ENCODE measurements around the gene NRIP1.
"Not testable (repeated sequence)": the region's sequence is repeated elsewhere in the genome, so short reads cannot be mapped to it uniquely, and the experiment has no call there.

The NRIP1 gene

DNA sequence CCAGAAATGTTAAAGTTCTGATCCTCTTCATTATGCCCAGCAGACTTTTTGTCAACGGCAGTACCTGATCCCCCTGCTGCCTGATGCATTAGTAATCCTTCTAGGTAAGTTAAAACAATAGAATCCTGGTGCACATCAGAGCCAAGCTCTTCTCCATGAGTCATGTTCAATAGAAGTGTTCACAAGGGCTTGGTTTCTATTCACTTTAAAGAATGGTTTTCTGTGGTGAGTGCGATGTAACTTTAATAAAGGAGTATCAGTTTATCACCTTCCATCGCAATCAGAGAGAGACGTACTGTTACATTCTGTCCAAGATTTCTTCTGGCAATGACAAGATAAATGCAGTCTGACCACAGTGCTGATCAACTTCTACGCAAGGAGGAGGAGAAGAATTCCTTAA, 96.8 kb downstream of the NRIP1 start:
- no peak for DNase-seq

DNA sequence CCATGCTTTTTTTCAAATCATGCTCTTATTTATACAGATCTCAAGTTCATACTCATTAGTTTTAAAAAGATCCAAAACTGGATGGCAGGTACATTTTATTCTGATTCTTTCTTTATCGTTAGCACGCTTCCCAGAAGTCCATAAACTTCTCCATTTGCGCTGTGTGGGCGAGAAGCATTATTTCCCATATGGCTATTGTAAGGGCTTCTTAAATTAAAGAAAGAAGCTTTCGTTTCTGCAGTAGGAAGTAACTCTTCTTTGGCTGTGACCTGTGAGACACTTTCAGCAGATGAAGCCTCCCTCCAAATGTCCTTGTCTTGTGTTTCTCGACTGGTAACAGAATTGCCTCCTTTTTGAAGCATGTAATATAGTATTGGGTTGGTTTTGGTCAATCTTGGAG, 100.2 kb downstream of the NRIP1 start:
- no peak for DNase-seq

DNA sequence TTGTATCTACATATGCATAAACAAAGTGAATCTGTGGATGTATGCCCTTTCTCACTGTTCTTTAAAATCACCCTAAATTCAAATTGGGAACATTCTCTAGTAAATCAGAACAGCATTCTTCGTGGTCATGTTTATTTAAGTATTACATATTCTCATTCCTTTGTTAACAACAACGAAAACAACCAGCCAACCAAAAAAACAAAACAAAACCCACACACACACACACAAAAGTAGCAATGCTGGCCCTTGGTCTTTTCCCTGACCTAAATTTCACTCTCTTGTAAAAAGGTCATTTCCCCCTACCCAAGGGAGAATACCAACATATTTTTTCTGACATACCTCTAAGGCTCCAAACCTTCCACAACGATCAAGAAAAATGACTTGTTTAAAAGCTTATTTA, 102.6 kb downstream of the NRIP1 start:
- DNase-seq = no peak

DNA sequence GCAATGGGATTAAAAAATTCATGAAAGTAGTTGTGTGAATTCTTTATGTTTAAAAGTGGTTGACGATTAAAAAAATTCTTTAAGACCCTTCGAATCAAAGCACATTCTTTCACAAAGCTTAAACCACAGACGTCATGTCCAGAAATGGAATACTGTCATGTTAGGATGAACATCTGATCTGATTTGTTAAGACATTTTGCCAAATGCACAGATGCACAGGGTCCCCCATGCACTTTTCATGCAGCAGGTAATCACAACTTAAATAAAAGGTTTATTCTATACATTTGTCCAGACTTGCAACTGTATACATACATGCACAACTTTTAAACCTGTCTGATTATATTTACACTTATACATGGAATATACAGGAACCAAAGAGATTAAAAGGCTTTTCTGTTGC, 103.3 kb downstream of the NRIP1 start:
- DNase-seq = no peak

DNA sequence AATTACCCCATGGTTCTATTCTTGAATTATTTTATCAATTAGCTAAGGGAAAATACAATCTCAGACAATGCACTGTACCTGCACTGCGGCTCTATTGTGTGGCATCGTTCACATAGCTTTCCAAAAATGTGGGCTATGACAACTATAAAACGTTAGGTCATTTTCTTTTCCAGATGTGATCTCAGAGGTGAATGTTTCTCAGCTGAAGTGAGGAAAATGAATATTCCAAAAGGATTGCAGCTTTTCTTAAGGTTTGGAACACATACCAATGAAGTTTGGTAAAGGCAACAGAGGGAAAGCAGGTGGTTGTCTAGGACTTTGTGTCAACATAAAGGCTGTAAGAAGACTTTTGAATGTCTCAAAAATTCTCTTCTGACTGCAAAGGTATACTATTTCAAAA, 105.5 kb downstream of the NRIP1 start:
- DNase-seq = no peak

DNA sequence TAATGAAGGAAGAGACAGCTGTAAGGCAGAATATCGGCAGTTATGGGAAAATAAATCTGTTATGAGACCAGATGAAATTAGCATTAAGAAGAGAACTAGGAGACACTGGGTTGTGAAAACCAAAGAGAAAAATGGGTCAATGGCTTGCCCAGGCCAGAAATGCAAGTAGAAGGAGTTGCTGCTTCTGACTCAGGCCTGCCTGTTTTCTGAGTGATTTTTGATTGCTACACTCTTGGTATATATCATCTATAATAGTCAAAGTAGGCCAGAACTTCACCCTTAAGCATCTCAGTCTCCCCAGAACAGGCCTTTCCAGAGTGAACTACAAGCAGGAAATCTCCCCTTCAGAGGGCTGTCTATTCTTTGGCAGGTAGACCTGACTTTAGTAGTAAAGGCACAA, 107.0 kb downstream of the NRIP1 start:
- DNase-seq = no peak

DNA sequence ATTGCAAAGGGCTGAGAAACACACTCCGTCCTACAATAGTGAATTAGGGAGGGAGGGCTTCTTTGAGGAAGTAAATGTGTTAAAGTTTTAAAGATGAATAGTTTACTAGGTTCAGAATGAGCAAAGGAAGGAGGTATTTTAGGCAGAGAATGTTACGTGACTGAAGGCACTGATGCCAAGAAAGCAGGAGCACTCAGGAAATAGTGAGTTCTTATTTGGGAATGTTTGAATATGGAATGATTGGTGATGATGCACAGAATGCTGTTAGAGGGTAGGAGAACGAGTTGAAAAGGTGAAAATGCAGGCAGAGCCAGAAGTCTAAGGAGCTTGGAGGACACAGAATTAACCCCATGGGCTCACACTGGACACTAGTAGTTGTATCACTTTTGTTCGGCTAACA, 108.0 kb downstream of the NRIP1 start:
- no peak for DNase-seq

DNA sequence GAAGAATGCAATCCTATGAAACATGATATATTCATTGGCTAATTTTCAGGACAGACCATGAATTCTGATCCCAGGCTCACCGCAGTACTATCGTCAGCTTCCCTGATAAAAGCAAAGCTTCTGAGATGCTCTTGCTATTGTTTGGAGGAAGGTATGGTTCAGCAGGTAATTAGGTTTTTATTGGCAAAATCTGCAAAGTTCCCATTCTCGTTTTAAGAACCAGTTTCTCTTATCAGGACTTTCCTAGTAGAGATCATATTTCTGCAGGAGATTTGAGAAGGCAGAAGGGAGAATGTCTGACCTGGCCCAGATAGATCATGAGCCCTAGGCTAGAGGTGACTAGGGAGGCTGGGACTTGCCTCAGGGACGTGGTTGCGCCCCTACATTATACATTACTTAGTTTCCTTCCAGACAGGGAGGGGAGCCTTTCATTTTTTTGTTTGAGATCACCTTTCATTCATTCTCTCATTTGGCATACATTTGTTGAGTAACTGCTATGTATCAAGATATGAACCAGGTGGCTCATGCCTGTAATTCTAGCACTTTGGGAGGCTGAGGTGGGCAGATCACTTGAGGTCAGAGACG, 108.8 kb downstream of the NRIP1 start:
- DNase-seq = no peak

DNA sequence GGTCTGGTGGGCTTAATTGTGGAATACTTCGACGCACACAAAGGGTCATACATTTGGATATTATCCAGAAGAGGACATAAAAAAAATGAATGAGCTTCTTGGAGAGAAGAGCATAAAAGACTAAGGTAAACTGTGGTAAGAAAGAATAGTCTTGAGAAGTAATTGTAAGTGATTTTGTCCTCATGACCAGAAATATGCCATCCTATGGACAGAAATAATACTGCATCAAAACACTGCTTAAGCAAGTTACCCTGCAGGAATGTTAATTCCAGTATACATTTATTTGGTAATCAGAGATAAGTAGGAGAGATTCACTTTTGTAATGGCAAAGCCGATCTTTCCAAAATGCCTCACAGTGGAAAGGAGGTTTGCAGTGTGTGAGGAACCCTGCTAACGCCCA, 111.9 kb downstream of the NRIP1 start:
- no peak for DNase-seq

DNA sequence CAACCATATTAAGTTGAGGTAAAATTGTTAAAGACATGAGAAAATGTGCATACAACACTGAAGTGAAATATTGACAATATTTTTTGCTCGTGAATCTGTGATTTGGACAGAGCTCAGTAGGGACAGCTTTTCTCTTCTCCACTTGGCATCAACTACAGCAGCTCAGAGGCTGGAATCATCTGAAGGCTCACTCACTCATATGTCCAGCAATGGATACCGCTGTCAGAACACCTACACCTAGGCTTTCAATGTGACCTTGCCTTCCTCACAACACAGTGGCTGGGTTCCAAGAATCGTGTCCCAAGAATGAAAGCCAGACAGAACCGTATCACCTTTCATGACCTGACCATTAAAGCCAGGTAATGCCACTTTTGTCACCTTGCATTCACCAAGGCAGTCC, 115.2 kb downstream of the NRIP1 start:
- no peak for DNase-seq

DNA sequence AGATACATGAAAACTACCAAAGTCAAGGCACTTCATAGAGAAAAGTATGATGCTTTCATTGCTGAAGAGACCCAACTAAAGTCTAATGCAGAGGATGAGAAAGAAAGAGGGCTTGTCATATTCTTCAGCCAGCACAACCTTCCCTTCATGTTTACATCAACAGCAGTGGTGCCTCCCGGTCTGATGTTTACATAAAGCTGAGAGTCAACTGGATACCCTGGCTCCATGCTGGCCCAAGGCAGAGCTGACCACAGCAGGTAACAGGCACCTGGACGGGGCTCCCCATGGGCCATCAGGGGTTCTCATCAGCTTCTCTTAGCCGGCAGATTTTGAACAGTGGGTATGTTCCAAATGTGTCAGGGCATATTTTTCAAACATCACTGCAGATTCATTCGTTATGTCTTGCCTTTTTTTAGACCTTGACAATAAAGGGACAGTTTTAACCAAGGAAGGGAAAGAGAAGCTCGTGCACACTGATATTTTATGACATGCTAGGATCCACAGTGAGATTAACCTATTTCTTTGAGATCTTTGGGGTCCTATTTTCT, 117.1 kb downstream of the NRIP1 start:
- no peak for DNase-seq

DNA sequence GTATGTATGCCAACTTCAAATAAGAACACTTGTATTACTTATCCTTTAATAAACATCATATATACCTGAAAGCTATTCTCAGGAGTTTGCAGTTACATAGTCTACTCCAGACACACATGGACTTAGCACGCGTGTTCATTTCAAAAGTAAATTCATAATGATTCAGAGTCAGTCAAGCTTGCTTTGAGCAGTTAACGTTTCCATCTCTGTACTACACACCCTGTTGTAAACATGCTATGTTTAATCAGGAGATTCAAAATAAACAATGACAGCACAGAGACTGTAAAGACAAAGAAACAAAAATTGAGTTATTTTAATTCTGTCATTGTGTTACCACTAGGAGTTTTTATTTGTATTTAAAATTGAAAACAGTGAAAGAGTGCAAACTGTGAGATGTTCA, 119.6 kb downstream of the NRIP1 start:
- no peak for DNase-seq

DNA sequence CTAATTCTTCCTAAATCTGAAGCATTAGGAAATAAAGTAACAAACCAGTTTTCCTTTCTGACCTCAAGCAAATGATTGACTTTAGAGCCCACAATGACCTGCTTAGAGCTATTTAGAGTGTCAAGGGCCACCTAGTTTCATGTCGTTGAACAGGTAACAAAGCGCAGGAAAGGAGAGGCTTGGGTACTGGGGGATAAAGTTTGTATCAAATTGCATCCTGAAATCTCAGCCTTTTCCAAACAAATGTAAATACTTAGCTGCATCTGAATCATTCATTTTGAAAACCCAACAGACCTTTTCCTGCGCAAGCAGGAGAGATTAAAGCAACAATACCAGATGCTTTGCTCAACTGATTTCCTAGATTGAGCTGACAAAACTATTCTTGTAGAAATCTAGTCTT, 121.2 kb downstream of the NRIP1 start:
- no peak for DNase-seq

DNA sequence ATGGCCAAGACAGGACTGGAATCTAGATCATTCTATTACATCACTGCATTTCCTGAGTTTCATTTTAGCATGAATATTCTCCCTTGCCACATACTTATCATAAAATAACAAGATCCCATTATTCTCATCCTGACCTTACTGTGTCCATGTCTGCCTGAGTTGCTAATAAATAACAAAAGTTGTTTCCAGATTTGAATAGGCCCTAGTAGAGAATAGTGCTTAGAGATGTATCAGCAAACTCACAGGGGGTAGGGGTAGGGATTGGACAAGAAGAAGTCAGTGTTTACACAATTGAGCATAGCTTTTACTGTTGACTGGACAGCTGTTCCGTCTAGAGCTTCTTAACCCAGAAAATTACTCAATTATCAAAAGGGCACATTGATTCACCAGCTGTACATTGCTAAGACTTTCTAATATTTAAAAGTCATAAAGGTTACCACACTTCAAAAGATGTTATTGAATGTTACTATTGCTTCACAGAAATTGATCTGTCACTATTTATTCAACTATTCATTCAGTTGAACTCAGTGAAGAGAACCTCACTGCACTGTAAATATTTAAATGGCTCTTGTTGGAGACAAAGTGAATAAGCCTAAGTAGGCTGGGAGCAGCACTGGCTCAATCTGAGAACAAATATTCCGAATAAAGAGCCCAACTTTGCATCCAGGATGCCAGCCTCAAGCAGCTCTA, 121.9 kb downstream of the NRIP1 start:
- DNase-seq = no peak

DNA sequence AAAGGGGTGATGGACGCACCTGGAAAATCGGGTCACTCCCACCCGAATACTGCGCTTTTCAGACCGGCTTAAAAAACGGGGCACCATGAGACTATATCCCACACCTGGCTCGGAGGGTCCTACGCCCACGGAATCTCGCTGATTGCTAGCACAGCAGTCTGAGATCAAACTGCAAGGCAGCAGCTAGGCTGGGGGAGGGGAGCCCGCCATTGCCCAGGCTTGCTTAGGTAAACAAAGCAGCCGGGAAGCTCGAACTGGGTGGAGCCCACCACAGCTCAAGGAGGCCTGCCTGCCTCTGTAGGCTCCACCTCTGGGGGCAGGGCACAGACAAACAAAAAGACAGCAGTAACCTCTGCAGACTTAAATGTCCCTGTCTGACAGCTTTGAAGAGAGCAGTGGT, 137.5 kb downstream of the NRIP1 start:
- DNase-seq = not testable (repeated sequence)

DNA sequence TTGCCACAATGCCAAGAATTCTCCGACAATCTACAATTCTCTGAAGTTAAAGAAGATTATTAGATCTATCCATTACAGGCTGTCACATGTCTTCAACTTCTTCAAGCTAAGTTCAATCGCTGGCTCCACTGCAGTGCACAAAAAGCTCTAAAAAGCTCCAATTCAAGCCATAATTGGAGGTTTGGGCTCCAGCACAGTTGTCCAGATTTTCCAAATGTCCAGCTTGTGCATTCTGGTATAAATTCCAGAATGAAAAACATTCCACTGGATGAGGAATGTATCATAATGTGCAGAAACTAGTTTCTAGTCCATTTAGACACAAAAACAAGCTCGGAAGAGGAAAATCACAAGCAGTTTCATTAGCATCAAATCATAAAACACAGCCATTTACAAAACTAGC, 138.6 kb downstream of the NRIP1 start:
- DNase-seq = no peak

DNA sequence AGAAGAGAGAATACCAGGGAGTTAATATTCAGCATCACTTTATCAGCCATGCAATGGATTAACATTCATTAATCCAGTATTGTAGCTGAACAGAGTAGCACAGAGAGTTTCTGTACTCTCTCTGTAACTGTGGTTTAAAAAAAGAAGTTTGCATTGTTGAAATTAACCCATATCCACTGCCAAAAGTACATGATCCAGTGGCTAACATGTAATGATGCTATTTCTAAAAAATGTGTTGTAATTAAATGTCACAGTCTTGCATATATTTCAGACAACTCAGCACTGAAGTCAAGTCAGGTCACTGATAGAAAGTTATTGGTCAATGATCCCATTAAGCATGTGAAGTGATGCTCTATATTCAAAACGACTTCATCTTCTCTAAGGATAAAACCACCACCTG, 141.3 kb downstream of the NRIP1 start:
- DNase-seq = no peak

DNA sequence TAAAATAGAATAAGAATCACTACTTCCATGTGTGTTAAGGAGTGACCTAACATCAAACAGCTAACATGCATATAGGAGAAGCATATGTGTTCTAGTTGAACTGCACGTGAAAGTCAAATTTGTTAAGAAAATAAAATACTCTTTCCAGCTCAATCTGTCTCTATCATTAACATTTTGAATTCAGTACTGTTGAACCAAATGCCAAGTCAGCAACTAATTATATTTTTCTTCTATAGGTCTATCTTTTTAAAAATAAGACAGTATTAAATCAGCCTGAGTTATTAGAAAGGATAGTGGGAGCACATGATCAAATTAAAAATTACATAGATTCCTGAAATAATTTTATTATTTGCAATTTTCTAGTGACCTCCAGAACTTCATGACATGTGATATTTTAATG, 141.8 kb downstream of the NRIP1 start:
- DNase-seq = no peak

DNA sequence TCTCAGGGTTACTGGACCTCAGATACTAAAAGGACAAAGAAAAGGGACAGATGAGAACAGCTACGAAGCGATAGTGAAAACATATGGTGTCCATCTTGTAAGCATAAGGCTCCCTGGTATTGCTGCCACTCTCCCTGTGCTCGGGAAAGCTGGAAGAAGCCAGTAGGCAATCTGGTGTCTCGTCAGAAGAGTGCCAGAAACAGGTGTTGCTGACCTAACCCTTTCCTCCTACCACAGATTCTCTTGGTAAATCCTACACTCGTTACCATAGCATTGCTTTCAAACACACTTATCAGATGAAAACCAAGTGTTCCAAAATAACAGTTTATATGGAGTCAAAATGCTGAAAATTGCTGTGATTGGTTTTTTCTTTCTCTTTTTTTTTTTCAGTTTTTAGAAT, 146.3 kb downstream of the NRIP1 start:
- no peak for DNase-seq

DNA sequence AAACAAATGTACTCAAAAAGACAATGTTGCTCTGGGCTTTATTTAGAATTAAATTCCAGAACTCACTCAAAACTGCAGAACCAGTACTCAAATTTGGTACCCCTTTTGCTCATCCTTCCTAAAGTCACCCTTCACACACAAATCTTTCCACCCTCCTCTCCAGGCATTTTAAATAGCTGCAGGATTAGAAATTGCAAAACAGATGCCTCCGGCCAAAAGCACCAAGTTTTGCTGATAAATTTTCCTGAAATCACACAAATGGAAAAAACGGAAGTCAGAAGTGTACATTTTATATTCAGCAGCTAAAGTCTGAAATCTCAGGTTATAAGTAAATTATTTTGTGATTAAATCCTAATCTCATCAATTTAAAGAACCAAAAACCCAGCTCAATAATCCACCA, 147.0 kb downstream of the NRIP1 start:
- DNase-seq = no peak

DNA sequence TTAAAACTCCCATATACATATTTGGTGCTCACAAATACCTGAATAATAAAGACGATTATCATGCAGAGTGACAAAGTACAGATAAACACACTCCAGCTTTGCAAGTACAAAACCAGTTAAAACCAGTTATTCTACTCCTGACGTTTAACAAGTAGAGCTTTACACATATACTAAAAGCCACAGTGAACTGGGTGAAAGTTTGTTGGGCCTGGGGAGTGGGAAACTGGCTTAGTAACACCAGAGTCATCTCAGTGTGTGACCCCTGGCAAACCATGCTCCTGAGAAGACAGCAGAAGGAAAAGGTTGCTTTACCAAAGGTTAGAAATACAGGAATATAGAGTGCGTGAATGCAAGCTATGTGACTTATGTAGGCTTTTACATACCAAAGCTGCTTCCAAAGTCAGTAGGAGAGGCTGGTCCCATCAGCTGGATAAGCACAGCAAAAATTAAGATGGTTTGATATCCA, 148.1 kb downstream of the NRIP1 start:
- no peak for DNase-seq

DNA sequence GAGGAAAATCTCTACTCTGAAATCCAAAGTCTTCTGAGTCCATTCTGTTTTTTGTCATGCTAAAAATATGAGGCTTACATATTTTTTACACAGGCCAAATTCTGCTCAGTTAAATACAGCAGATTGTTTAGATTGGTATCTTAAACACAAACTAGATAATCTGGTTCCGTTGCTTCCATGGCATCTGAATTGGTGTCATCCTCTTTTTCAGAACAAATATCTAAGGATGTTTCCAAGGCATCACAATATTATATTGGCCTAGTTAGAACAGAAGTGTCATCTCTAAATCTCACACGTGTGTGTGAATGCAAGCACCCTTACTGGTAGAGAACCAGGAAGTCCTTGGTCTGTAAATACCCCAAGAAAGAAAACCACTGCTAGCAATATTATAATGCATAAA, 151.2 kb downstream of the NRIP1 start:
- DNase-seq = no peak

DNA sequence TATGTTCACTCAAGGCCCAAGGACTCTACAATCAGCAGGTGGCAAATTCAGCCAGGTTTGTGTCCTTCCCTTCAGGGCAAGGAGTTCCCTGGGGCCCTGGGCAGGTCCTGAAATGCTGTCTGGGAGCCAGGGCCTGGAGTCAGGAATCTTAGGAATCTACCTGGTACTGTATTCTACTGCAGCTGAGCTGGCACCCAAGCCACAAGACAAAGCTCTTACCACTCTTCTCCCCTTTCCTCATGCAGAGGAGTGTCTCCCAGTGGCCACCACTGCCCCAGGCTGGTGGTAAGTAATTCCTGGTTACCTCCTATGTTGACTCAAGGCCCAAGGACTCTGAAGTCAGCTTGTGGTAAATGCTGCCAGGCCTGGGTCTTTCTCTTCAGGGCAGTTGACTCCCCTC, 153.4 kb downstream of the NRIP1 start:
- no peak for DNase-seq

Data from T-helper 9 cell (primary cell).